Fibroblast of skin of right biceps (primary cell): ENCODE measurements around the gene MKX.
A peak's percentile ranks its signal among the peaks of the same experiment; 100 is the strongest.

ENCODE experiments used
- DNase-seq: peaks from one replicate; pipeline ENCODE4 v3.0.0-alpha.2; 2013

The MKX gene

DNA sequence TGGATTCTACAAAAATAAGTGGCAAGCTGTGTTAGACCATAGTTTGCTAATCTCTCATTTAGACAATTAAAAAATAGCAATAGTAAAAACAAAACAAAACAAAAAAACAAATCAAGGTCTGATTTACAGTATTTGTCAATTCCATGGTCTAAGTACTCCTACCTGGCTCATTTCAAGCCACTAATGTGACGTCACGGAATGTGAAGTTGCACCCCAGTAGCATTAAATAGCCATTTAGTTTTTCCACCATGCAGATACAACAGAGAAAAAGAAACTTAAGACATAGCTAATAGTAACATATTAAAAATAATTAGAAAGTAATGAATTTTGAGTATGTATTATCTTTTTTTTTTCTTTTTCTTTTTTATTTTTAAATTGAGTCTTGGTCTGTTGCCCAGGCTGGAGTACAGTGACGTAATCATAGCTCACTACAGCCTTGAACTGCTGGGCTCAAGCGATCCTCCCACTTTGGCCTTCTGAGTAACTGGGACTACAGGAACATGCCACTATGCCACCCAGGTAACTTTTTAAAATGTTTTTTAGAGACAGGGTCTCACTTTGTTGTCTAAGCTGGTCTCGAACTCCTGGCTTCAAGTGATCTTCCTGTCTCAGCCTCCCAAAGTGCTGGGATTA, 101.2 kb downstream of the MKX start:
- no peak for DNase-seq

DNA sequence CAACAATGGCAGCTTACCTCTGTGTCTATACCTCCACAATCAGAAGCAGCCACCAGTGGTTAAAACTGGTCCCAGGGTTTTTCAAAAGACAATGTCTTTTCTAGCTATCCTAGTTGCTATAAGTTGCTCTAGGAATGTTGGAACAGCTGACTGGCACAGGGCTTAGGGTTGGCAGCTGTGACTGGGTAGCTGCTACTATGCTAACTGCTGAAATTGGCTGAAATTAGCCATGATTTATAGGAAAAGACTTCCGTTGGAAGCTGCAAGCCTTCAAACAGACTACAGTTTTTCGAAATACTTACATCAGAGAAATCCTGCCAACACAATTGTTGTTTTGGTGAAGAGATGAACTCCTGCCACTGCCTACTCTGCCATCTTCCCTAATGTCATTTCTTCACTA, 102.3 kb downstream of the MKX start:
- DNase-seq, result no peak

DNA sequence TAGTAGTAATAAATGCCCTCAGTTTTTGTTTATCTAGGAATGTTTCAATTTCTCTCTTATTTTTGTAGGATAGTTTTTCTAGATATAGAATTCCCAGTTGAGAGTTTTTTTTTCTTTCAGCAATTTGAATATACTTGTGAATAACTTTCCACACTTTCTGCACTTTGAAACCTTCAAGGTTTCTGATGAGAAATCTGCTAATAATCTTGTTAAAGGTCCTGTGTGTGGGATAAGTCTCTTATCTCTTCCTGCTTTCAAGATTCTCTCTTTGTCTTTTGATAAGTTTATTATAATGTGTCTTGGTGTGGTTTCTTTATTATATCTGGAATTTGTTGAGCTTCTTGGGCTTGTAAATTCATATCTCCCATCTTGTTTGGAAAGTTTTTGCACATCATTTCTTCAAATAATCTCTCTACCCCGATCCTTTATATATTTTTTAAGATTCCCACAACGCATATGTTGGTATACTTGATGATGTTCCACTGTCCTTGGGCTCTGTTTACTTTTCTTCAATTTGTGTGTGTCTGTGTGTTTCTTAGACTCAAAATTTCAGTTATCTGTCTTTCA, 103.5 kb downstream of the MKX start:
- no peak for DNase-seq

DNA sequence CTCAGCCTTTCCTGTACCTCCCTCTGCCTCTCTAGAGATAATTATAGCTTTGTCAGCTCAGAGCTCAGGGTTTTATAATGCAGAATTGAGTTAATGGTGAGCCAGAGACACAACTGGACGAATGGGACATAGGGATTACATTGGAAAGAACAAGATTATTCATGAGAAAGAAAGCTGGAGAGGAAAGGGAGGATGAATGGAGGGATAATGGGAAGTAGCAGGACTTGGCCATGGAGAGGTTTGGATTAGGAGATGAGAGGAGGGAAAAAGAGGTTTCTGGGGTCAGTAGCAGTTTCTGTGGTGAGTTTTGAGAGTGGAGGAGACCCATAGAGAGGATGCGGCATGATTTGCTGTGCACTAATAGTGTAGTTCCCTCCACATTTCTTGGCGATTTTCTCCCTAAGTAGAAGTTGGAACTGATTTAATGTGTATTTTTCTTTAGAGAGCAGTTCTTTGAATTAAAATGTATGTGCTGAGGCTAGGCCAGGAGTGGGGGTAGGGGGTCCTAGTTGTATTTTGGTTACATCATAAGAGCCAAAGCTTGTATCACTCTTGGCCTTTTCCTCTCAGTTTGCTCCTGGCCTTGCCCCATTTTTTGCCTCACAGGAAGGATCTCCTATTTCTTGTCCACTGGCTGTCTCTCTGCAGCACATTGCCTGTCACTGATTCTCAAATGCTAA, 107.4 kb downstream of the MKX start:
- no peak for DNase-seq

DNA sequence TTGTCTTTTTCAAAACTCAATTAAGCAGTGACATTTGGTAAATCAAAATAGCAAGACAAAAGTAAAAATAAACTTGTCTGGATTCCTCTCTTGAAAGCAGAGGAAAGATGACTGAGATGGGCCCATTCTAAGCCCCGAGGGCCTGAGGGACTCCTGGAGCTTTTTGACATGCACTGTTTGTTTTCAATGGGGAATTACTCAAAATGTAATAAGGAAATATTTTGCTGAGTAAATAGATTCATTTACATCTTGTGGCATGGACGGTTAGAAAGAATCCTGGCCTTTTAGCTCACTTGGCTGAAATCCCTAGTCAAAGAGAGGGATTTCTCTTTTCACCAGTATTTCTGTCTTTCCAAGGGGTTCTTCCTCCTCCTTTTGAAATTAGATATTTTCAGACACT, 108.0 kb downstream of the MKX start:
- DNase-seq, result peak; percentile 11

DNA sequence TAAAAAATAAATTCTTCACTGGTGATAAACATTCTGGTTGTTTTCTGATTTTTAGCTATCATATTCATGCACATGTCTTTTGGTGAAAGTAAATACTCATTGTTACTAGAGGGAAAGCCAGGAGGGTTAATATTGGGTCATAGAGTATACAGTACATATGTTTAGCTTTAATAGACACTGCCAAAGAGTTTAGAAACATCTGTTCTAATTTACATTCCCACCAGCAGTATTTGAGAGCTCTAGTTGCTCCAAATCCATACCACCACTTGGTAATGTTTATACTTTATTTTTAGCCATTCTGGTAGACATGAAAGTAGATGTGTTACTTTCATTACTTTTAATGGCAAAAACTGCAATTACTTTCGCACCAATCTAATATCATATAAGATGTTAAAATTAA, 108.8 kb downstream of the MKX start:
- DNase-seq, result no peak

DNA sequence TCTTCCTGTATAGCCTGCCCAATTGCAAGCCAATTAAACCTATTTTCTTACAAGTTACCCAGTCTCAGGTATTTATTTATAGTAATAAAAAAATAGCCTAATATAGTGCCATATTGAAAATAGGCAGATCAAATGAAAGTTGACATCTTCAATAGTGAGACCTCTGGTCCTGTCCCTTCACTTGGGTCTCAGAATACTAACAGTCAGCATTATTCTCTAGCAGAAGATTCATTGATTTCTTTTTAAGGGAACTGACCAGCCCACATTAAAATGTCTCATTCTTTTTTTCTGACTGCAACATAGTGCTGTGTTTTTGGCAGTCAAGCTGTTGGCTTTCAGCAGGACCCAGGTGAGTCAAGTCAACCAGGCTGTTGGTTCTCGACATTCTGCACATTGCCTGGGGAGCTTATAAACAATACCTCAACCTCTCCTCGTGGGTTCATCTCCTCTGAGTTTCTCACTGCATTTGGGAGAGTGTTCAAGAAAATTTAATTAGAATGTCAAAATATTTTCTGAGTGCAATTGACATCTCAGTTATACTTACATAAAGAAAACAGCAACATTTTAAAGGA, 109.8 kb downstream of the MKX start:
- DNase-seq, result no peak

DNA sequence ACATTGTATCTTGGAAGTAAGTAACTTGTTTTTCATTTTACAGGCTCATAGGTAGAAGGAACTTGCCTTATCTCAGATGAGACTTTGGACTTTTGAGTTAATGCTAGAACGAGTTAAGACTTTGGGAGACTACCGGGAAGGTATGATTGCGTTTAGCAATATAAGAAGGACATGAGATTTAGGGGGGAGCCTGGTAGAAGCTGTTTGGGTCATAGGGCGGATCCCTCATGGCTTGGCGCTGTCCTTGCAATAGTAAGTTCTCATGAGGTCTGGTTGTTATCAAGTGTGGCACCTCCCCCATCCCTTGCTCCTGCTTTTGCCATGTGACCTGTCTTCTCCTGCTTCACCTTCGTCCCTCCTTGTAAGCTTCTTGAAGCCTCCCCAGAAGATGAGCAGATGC, 110.3 kb downstream of the MKX start:
- no peak for DNase-seq

DNA sequence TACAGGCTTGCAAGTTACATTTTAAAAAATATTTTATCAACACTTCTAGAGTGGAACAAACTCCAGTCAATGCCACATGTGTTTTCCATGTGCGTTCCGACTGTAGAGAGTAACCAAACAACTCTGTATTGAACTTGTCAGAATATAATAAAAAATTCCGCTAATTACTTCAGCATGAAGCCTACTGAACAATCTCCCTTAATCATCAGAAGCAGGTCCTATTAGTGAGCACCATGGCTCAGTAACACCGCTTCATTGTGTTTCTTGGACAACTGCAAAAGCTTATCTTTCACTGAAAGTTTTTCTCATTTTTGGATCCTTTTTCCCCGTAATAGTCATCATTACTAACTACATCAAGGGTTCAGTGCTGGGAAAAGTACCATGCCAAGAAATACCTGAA, 117.0 kb downstream of the MKX start:
- DNase-seq, result peak; percentile 53

DNA sequence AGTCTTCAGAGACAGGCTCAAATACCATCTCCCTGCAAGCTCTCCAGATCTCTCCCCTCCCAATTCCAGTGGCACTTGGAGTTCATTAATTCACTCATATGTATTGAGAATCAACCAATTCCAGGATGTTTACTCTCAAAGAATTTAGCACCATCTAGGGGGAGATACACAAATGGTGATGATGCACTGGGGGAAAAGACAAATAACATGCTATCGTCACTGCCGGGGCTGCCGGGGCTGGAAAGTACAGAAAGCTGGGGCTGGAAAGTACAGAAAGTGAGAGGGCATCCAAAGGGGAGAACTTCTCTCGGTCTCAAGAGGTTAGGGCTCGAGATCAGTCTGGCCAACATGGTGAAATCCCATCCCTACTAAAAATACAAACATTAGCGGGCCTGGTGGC, 118.7 kb downstream of the MKX start:
- DNase-seq, result peak; percentile 20

DNA sequence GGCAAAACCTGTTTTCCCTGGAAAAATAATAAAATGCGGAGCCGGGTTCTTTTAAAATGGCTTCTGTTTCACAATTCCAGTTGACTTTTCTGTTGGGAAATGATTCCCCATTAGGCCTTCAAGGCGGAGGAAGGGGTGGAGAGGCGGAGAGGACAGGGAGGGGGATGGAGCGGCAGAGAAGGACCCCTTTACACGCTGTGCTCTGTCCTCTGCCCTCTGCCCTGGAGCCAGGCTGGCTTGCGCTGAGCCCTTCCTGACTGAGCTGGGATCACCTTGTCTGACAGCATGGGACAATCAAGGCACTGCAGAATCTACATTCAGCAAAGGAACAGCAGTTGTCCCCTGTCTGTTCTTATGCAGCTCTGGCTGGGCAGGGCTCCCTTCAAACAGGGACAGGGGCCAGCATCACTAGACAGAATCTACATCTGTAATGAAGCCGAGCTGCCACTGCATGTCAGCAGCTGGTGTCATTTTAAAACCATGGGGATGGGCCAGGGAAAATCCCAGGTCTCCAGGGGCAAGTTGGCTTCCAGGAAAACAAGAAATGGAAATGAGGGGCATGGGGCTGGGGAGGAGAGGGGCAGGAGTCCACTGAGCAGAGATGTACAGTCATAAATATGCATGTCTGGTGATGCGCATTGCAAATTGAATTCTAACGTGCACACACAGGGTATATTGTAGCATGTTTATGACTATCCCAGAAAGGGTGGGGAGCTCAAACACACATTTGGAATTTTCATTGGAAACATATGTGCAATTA, 120.0 kb downstream of the MKX start:
- peak; percentile 76 for DNase-seq

DNA sequence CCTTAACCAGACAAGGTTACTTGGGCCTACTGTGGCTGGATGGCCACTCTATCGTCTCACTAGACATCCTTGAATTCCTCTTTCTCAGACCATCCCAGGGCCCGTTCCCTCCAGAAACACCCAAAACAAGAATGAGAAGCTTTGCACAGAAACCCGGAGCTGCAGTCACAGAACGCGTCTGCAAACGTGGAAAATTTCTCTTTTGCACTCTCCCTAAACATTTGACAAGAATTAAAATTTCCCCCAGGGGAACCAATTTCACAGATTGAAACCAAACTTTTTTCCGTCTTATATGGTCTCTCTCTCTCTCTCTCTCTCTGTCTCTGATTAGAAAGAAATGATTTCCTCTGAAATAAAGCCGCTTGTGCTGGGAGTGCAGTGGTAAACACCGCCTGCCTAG, 120.7 kb downstream of the MKX start:
- no peak for DNase-seq
